Tibial nerve (tissue), 4 donors: Measurements from ENCODE around the gene DDX11. TPM values are rescaled to one million over a fixed set of nuclear protein-coding genes. Genes with fewer than 3 reads are reported as not detected.
"Not testable (repeated sequence)": the region's sequence is repeated elsewhere in the genome, so short reads cannot be mapped to it uniquely, and the experiment has no call there.

Experiments used
- DNase-seq, 2 donors: peaks; one replicate each; pipeline ENCODE4 v3.0.0-alpha.2; 2019; ENCODE audit warnings: low spot score in 2 of 2
- H3K27ac ChIP-seq, 4 donors: fragments of 200-600 bp; sonication (generic) in 3 of 4; one replicate each; pipeline ENCODE4 v1.5.1; 2017 to 2019; ENCODE audit warnings: mild to moderate bottlenecking in 1 of 4
- H3K27me3 ChIP-seq, 2 donors: fragments of 200-600 bp; sonication (generic) in 1 of 2; one replicate each; pipeline versions ENCODE4 v1.5.1 to v1.6.0; 2017 to 2019
- H3K36me3 ChIP-seq, 3 donors: fragments of 200-600 bp; sonication (generic); one replicate each; pipeline ENCODE4 v1.5.1; 2018 to 2019
- H3K4me1 ChIP-seq, 4 donors: fragments of 200-600 bp; sonication (generic) in 3 of 4; one replicate each; pipeline ENCODE4 v1.5.1; 2017 to 2019
- H3K4me3 ChIP-seq, 4 donors: fragments of 200-600 bp; sonication (generic) in 3 of 4; one replicate each; pipeline ENCODE4 v1.5.1; 2017 to 2019; ENCODE audit warnings: mild to moderate bottlenecking in 1 of 4, moderate library complexity in 1 of 4
- H3K9me3 ChIP-seq, 4 donors: fragments of 200-600 bp; sonication (generic) in 3 of 4; one replicate each; pipeline ENCODE4 v1.5.1; 2017 to 2019
- EP300 ChIP-seq, 2 donors: sonication (generic); formaldehyde crosslinking; IDR thresholded peaks; one replicate each; pipeline ENCODE4 v1.6.1; 2017; ENCODE audit warnings: antibody characterized with exemption in 2 of 2, mild to moderate bottlenecking in 1 of 2
- POLR2A ChIP-seq, 2 donors: fragments of 450-650 bp; IDR thresholded peaks; one replicate each; pipeline ENCODE4 v1.6.1; 2017; ENCODE audit warnings: antibody characterized with exemption in 2 of 2, mild to moderate bottlenecking in 2 of 2, moderate library complexity in 2 of 2
- WGBS, 2 donors: methylation state at CpG; one replicate each; pipeline ENCODE4 v1.1.5; 2018; 5-methylcytosine and 5-hydroxymethylcytosine counted together
- total RNA-seq, 4 donors: library from RNA; depleted of rRNA; stranded (reverse); fragments of >200 nt; gene quantifications; one replicate each; pipeline ENCODE4 v1.1.0, GENCODE V29; 2016
- TF ChIP-seq, protein P1 (sequence below), 5 experiments: fragments of 200-600 bp in 3 of 5; fragments of 450-650 bp in 2 of 5; sonication (generic) in 3 of 5; IDR thresholded peaks; one replicate each; pipeline ENCODE4 v1.5.1; 2016 to 2019; ENCODE audit warnings: antibody characterized with exemption in 5 of 5, mild to moderate bottlenecking in 3 of 5, moderate library complexity in 2 of 5

The DDX11 gene
- 10 to 100 TPM in 3 of 4 donors, 1 to 10 TPM in 1; 7.1 to 52.2 (median 40.1) TPM for total RNA-seq

DNA sequence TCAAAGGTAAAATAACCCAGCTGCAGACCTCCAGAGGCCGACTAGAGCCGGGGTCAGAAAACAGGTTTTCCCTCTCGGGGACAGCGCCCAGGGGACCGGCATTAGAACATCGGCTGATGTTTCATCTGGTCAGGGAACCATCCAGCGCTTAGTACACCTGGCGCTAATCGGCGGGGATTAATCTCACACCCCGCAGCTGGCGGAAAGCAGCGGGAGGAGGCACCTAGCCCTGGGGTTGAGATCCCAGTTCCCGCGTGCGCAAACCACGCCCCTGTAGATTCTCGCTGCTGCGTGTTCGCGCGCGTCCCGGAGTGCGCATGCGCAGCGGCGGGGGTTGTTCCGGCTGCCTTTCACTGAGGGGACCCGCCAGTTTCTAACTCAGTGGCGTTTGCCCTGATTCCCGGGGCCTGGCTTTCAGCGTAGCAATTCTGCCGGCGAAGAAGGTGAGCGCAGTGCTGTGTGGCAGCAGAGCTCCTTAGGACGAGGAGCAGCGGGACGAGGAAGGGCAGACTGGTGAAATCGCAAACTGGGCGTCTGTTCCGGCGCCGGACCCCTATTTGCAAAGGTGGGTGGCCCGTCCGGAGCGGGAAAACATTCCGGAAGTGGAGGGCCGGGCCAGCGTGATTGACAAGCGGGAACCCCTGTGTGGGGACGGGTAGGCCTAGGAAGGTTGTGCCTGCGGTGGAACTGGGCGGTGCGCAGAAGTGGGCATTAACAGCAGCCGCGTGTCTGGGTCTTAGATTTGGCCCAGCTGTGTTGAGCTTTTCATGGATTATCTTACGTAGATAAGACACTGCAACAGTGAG, at the start of gene DDX11:
Gene DDX11, plus strand, starts transcription at position 334 of the 806 bp plus-strand sequence. CDS start 4,534 bp downstream, outside the sequence.
- peak in 1 of 2 donors; percentile 71 for TF ChIP-seq EP300 (IDR thresholded peaks at IDR 0.05)

GRCh38 chr12:31026202-31026601, 47.5 kb upstream of the DDX11 start:
- 92 to 93% methylated on average over 7 of the region's 7 CpGs for WGBS, 2 donors
- no peak for TF ChIP-seq EP300 (IDR thresholded peaks at IDR 0.05)
- TF ChIP-seq, protein P1, sequence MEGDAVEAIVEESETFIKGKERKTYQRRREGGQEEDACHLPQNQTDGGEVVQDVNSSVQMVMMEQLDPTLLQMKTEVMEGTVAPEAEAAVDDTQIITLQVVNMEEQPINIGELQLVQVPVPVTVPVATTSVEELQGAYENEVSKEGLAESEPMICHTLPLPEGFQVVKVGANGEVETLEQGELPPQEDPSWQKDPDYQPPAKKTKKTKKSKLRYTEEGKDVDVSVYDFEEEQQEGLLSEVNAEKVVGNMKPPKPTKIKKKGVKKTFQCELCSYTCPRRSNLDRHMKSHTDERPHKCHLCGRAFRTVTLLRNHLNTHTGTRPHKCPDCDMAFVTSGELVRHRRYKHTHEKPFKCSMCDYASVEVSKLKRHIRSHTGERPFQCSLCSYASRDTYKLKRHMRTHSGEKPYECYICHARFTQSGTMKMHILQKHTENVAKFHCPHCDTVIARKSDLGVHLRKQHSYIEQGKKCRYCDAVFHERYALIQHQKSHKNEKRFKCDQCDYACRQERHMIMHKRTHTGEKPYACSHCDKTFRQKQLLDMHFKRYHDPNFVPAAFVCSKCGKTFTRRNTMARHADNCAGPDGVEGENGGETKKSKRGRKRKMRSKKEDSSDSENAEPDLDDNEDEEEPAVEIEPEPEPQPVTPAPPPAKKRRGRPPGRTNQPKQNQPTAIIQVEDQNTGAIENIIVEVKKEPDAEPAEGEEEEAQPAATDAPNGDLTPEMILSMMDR (IDR thresholded peaks at IDR 0.05) = no peak
- no peak for TF ChIP-seq POLR2A (IDR thresholded peaks at IDR 0.05)

More for the DNA sequence above, at the start of gene DDX11:
- Histone ChIP-seq H3K4me1 (peaks cover 0 to 16% (median 2%) of the 10 kb centered on the region in 4 donors), H3K4me3 (peak within 1 kb of the TSS; percentile 45 to 69 (median 57)), H3K27ac (peak within 1 kb of the TSS in 3 of 4 donors; percentile 83 to 89 (median 87))
- not testable (repeated sequence) for H3K9me3 ChIP-seq, H3K36me3 ChIP-seq, H3K27me3 ChIP-seq
- WGBS, 2 donors = 0 to 1% methylated on average over 43 to 49 of the region's 58 CpGs
- peak; percentile 80 to 85 for DNase-seq

GRCh38 chr12:31027006-31027405, 46.7 kb upstream of the DDX11 start:
- peaks cover 0 to 14% (median 0%) of the 10 kb centered on the region in 4 donors for H3K4me1 ChIP-seq
- WGBS, 2 donors = 93 to 98% methylated on average over 5 of the region's 5 CpGs

More at GRCh38 chr12:31026202-31026601, 47.5 kb upstream of the DDX11 start:
- Histone ChIP-seq H3K4me3 (no peak overlapping the region), H3K9me3 (no peaks in the 10 kb centered on the region), H3K27me3 (no peaks in the 10 kb centered on the region), H3K36me3 (no peaks in the 10 kb centered on the region), H3K27ac (no peak overlapping the region), H3K4me1 (peaks cover 0 to 14% (median 0%) of the 10 kb centered on the region in 4 donors)
- no peak for DNase-seq

DNA sequence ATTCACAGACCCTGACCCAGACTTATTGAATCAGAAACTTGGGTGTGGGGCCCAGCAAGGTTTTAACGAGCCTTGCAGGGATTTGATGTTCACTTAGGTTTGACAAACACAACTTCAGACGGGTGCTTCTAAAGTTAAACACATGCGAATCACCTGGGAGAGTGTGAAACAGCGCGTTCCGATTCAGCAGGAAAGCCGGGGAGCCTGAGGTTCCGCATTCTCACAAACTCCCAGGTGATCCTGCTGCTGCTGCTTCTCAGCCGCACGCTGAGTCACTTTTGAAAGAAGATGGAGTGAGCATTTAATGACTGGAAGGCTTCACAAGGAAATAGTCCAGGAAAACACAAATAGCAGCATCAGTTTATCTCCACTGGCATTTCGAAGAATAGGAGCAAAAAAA, 44.2 kb upstream of the DDX11 start:
- WGBS, 2 donors = 77 to 78% methylated on average over 11 of the region's 11 CpGs
- H3K27ac ChIP-seq = peak overlapping the region in 2 of 4 donors; percentile 46 to 73
- TF ChIP-seq EP300 (IDR thresholded peaks at IDR 0.05) = no peak
- no peak for TF ChIP-seq POLR2A (IDR thresholded peaks at IDR 0.05)
- TF ChIP-seq, protein P1 (IDR thresholded peaks at IDR 0.05) = no peak
- no peak for DNase-seq
- no peaks in the 10 kb centered on the region for H3K36me3 ChIP-seq
- no peak overlapping the region for H3K4me3 ChIP-seq
- no peaks in the 10 kb centered on the region for H3K27me3 ChIP-seq
- no peaks in the 10 kb centered on the region for H3K9me3 ChIP-seq
- H3K4me1 ChIP-seq = peaks cover 0 to 30% (median 0%) of the 10 kb centered on the region in 4 donors

More at GRCh38 chr12:31027006-31027405, 46.7 kb upstream of the DDX11 start:
- not testable (repeated sequence) for H3K27ac ChIP-seq, H3K4me3 ChIP-seq, H3K27me3 ChIP-seq, DNase-seq, H3K36me3 ChIP-seq, H3K9me3 ChIP-seq

- Histone ChIP-seq H3K36me3 (no peaks in the 10 kb centered on the region), H3K27ac (peak overlapping the region in 1 of 4 donors; percentile 73), H3K4me3 (no peak overlapping the region), H3K9me3 (no peaks in the 10 kb centered on the region), H3K4me1 (peaks cover 0 to 35% (median 0%) of the 10 kb centered on the region in 4 donors), H3K27me3 (no peaks in the 10 kb centered on the region)
- TF ChIP-seq EP300 (IDR thresholded peaks at IDR 0.05) (peak in 1 of 2 donors; percentile 64), POLR2A (IDR thresholded peaks at IDR 0.05) (no peak)
- WGBS, 2 donors = 29 to 47% methylated on average over 6 of the region's 6 CpGs
- no peak for DNase-seq
These were observed 43.6 kb upstream of the DDX11 start for GRCh38 chr12:31029916-31030562.

DNA sequence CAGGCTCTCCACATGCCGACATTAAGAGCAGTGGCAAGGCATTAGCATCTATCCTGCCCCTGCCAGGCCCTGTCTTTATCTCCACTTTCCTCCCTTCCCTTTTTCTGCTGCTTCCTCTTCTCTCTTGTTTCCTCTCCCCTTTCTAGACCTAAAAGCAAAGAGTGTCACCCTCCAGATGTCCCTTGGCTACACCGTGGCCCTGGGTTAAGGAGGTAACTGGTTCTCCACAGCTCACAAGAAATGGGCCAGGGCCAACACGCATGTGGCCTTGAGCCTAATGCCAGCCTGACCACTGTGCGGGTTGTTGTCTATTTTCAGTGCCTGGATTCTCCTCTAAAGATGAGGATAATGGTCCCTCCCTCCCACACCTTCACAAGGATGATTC, 41.7 kb upstream of the DDX11 start:
- no peaks in the 10 kb centered on the region for H3K9me3 ChIP-seq
- no peak overlapping the region for H3K4me3 ChIP-seq
- H3K27ac ChIP-seq = peak overlapping the region in 2 of 4 donors; percentile 70 to 71
- no peak for TF ChIP-seq POLR2A (IDR thresholded peaks at IDR 0.05)
- no peak for TF ChIP-seq EP300 (IDR thresholded peaks at IDR 0.05)
- TF ChIP-seq, protein P1 (IDR thresholded peaks at IDR 0.05) = no peak
- no peaks in the 10 kb centered on the region for H3K27me3 ChIP-seq
- WGBS, 2 donors = 81 to 90% methylated on average over 4 of the region's 4 CpGs
- H3K36me3 ChIP-seq = no peaks in the 10 kb centered on the region
- peaks cover 0 to 35% (median 0%) of the 10 kb centered on the region in 4 donors for H3K4me1 ChIP-seq
- DNase-seq = no peak
